HG03457 (cell line): Measurements from ENCODE around the gene MGAT3.
"Not testable (repeated sequence)": the region's sequence is repeated elsewhere in the genome, so short reads cannot be mapped to it uniquely, and the experiment has no call there.

Source experiments
- ATAC-seq: cut with Tn5 transposase; IDR thresholded peaks from one replicate; pipeline ENCODE4 v1.9.1; 2021; ENCODE audit warnings: moderate number of reproducible peaks; ENCODE audit not compliant: unreplicated experiment

The MGAT3 gene

DNA sequence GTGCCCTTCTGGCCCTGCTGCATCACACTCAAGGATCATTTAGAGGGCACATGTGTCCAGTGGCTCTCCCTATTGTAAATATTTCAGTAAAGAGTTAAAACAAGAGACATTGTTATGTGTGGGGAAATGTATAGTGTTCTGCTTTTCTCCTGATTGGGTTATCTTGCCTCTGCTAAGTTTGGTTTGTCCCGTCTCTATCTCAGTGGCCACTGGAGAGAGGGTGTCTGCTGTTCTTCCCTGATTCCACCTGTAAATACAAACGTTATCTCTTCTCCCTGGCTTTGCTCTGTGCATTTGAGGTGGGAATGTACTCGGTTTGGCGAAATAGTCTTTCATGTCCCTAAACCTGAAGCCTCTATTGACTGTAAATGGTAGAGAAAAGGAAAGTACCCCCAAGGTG, 51.6 kb downstream of the MGAT3 start:
- no peak for ATAC-seq

GRCh38 chr22:39510529-39511149, 53.8 kb downstream of the MGAT3 start:
- no peak for ATAC-seq

DNA sequence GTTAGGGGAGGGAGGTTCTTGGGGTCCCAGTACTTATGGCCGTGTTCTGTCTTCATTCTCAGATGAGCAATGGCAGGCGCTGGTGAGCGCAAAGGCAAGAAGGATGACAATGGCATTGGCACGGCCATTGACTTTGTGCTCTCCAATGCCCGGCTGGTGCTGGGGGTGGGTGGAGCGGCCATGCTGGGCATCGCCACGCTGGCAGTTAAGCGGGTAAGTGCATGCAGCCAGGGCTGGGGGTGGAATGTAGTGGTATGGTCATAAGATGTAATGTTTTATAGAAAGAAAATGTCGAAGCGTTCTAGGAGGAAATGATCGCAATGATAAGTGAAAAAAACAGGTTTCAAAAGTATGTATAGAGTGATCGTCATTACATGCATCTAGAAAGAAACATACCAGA, 54.4 kb downstream of the MGAT3 start:
- no peak for ATAC-seq

GRCh38 chr22:39512026-39512425, 55.2 kb downstream of the MGAT3 start:
- ATAC-seq = no peak

- ATAC-seq = no peak
These were observed 57.0 kb downstream of the MGAT3 start for GRCh38 chr22:39513791-39514190.

DNA sequence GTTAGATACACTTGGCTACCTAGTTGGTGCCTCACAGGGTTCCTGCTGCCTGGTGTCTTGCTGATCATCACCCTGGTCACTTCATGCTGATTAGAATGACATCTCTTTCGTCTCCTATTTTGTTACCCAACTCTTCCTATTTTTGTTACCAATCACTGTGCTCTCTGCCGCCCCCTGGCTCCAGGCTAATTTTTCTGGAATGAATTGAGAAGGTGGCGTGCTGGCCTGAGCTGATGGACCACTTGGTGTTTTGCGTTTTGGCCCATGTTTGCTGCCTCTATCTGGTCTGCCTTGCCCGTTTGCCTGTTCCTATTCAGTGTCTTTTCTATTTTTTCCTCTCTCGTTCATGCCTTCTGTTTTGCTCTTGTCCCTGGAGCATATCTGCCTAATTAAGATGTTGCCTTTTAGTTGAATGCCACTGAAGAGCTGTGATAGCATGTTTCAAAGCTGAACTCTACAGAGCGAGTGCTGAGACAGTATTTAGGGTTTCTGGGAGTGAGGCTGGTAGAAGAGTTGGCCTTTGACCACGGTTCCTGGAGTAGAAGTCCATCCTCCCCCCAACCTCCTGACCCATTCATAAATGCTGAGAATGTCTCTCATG, 57.7 kb downstream of the MGAT3 start:
- no peak for ATAC-seq

- no peak for ATAC-seq
These were observed 58.6 kb downstream of the MGAT3 start for GRCh38 chr22:39515266-39516050.

GRCh38 chr22:39517470-39517869, 60.7 kb downstream of the MGAT3 start:
- ATAC-seq = no peak

DNA sequence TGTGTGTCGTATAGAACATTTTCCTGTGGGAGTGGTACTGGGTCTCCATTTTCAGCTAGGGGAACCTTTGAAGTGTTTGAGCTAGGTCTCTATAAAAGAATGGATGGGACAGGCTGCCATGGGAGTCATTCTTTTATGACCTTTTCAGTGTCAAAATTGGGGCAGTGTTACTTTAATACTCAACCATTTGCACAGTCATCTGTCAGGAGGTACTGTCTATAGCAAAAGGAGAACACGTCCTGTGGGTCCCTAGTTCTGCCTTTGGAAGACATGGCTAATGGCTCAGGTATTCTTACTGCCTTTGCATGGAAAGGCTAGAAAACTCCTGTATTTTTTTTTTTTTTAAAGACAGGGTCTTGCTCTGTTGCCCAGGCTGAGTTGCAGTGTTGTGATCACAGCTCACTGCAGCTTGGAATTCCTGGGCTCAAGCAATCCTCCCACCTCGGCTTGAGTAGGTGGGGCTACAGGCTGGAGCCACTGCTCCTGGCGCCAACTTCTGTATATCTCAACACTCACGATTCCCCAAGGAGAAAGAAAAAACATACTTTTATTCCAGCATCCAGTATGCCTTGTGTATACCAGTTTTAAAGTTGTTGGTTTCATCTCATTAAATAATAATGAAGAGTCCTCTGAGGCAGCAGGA, 61.5 kb downstream of the MGAT3 start:
- ATAC-seq = no peak

GRCh38 chr22:39518996-39519680, 62.3 kb downstream of the MGAT3 start:
- no peak for ATAC-seq

GRCh38 chr22:39519681-39520225, 62.9 kb downstream of the MGAT3 start:
- peak; percentile 59 for ATAC-seq

- peak; percentile 35 for ATAC-seq
These were observed 63.7 kb downstream of the MGAT3 start, which contains the start of gene ATF4 for GRCh38 chr22:39520226-39521105. Gene ATF4, plus strand, starts transcription at chr22:39520562. Its CDS starts 884 bp downstream, at chr22:39521446.

DNA sequence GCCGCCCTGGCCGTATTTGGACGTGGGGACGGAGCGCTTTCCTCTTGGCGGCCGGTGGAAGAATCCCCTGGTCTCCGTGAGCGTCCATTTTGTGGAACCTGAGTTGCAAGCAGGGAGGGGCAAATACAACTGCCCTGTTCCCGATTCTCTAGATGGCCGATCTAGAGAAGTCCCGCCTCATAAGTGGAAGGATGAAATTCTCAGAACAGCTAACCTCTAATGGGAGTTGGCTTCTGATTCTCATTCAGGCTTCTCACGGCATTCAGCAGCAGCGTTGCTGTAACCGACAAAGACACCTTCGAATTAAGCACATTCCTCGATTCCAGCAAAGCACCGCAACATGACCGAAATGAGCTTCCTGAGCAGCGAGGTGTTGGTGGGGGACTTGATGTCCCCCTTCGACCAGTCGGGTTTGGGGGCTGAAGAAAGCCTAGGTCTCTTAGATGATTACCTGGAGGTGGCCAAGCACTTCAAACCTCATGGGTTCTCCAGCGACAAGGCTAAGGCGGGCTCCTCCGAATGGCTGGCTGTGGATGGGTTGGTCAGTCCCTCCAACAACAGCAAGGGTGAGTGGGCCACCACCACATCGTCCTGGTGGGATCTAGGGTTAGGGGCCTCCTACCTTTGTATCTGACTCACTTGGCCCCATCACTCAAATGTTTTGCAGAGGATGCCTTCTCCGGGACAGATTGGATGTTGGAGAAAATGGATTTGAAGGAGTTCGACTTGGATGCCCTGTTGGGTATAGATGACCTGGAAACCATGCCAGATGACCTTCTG, 64.5 kb downstream of the MGAT3 start:
- not testable (repeated sequence) for ATAC-seq

DNA sequence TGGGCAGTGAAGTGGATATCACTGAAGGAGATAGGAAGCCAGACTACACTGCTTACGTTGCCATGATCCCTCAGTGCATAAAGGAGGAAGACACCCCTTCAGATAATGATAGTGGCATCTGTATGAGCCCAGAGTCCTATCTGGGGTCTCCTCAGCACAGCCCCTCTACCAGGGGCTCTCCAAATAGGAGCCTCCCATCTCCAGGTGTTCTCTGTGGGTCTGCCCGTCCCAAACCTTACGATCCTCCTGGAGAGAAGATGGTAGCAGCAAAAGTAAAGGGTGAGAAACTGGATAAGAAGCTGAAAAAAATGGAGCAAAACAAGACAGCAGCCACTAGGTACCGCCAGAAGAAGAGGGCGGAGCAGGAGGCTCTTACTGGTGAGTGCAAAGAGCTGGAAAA, 65.3 kb downstream of the MGAT3 start:
- not testable (repeated sequence) for ATAC-seq

DNA sequence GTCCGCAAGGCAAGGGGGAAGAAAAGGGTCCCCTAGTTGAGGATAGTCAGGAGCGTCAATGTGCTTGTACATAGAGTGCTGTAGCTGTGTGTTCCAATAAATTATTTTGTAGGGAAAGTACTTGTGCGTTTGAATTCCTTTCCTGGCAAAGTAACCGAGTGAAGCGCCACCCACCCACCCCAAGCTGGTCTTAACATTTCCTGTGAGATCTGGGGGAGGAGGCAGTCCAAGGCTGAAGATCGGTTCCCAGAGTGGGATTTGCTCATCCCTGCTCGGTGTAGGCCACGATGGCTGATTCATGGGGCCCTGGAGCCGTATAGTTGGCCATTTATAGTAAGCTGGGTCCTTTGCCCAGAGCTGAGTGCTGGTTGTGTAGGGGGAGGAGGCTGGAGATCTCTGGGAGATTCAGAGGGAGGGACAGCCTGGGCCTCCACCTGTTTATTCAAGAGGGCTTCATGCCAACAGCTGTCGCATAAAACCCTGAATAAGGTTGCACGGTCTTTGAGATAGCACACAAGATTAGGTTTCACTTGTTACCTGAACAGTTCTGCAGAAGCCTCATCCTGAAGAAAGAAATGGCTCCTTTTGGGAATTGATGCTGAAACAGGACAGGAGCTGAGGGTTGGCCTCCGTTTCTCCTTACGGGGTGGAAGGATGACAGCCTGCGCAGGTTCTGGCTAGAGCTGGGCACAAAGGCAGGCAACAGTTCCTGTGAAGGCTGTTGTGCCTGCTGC, 65.9 kb downstream of the MGAT3 start:
- ATAC-seq = no peak

DNA sequence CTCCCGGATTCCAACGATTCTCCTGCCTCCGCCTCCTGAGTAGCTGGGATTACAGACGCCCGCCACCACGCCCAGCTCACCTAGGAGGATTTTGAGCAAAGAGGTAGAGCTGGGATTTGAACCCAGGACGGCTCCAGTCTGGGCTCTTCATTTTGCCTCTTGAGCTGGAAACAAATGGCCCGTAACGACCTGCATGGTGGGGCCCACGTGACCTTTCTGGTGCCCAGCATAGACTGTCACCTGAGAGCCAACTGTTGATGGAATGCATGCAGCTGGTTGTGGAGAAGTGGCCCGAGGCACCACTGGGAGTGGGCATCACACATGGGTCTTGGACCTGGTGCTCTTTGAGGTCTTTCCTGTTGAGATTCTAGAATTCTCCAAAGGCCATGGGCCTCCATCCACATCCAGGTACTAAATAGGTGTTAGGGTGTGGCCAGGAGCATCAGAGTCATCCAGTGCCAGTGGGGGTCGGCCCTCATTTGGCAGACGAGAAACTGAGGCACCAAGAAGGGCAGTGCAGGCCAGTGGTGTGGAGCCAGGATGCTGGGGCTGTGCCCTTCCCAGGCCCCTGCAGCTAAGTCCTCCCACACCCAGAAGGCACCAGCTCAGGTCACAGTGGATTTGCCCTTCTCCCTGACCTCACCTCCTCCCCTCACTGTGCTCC, 67.4 kb downstream of the MGAT3 start:
- ATAC-seq = no peak

- no peak for ATAC-seq
These were observed 68.2 kb downstream of the MGAT3 start for GRCh38 chr22:39524753-39525657.
